ENCODE results near the gene DGUOK.

DNA sequence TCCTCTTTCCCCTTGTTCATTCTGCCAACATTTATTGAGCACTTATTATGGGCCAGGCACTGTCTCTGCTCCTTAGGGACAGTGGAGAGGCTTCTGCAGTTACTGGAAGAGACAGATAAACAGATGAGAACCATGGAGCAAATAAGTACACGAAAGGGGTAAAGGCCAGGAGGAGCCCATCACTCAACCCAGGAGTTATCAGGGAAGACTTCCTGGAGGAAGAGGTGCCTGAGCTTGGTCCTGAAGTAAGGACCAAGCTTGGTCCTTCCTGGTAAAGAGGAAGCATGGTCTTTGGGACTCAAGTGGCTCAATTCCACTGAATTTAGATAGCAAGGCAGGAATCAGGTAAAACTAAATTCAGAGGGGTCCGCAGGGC is 32.2 kb upstream of the DGUOK start:
- TF ChIP-seq, protein P1, sequence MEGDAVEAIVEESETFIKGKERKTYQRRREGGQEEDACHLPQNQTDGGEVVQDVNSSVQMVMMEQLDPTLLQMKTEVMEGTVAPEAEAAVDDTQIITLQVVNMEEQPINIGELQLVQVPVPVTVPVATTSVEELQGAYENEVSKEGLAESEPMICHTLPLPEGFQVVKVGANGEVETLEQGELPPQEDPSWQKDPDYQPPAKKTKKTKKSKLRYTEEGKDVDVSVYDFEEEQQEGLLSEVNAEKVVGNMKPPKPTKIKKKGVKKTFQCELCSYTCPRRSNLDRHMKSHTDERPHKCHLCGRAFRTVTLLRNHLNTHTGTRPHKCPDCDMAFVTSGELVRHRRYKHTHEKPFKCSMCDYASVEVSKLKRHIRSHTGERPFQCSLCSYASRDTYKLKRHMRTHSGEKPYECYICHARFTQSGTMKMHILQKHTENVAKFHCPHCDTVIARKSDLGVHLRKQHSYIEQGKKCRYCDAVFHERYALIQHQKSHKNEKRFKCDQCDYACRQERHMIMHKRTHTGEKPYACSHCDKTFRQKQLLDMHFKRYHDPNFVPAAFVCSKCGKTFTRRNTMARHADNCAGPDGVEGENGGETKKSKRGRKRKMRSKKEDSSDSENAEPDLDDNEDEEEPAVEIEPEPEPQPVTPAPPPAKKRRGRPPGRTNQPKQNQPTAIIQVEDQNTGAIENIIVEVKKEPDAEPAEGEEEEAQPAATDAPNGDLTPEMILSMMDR (optimal IDR thresholded peaks at IDR 0.05 in 1 of 3, IDR thresholded peaks at IDR 0.05 in 1 of 3, conservative IDR thresholded peaks at IDR 0.05 in 1 of 3; ENCODE audit: extremely low read depth in 1 of 3, insufficient read depth in 2 of 3, low read length in 3 of 3), result no peak
- TF ChIP-seq EZH2 (IDR thresholded peaks at IDR 0.05; ENCODE audit: low read length), result no peak
